K562 treated with DMSO at 1 percent for 12 hours (cell line): ENCODE measurements around the gene KIF6. TPM values are rescaled to one million over a fixed set of nuclear protein-coding genes. Genes with fewer than 3 reads are reported as not detected.

Source experiments
- total RNA-seq: library from RNA; unstranded; fragments of 300-600 nt; gene quantifications from 2 replicates; pipeline ENCODE4 v1.2.3, GENCODE V29; 2022; ENCODE audit not compliant: insufficient read depth

The KIF6 gene
- not detected in 2 replicates for total RNA-seq

DNA sequence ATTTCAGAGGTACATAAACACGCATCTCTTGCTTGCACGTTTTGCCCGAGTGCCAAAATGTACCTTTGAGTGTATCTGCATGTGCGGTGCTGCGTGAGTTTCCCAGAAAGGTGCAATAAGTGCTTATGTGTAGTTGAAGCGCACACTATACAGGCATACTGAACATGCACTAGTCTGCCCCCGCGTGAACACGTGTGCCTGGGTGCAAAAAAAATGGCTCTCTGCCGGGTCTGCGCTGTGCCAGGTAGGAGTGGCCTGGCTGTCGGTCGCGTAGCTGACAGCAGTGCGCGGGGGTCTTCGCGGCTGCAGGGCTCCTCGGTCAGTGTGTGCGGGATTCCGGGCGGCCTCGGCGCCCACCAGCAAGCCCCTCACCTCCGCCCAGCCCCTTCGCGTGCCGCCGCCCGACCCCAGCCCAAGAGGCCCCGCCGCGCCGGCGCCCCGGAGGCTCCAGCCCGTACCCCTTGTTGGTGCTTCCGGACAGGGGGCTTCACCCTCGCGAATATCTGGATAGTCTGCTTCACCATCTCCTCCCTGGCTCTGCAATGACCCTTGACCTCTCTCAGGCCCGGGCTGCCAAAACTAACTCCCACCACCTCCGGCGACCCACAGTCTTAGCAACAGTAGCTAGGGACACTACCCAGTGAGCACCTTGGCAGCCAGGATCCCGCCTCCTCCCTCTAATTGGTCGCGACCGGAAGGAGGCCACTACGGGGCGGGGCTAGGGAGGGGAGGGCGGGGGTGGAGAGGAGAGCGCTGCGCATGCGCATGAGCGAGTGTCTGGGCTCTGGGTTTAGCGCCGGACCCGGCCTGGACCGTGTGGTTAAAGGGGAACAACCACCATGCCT is at the start of gene KIF6:
KIF6 (minus strand) TSS at position 622 of the 845 bp plus-strand sequence; CDS start at position 524, 98 bp downstream.

GRCh38 chr6:39322306-39322850 is 402.8 kb downstream of the KIF6 start, which contains the start of gene KCNK16:
Gene KCNK16, minus strand, starts transcription at chr6:39322702. Its CDS starts 162 bp downstream, at chr6:39322540.

DNA sequence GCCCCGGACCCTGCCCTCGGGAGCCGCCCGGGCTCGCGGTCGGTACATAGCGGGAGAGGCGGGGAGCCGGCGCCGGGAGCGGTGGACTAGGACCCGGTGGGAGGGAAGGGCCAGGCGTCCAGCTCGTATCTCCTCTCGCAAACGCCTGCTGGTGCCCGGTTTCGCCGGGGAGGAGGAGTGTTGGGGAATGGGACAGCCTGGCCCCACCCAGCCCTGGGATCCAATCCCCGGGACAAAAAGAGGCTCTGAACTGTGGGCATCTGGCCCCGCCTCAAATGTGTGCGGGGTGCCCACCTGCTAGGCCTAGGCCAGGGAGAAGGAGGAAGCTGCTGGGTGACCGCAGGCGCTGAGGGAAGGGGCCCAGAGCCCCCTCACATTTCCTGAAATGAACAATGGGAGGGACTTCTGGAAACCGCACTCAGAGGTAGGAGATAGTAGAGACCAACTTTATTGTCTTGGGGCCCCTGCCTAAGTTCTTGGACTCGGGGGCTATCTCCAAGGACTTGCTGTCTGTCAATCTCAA is 410.9 kb downstream of the KIF6 start, which contains the start of gene KCNK17:
KCNK17 (minus strand) TSS at position 147 of the 523 bp plus-strand sequence; CDS start at position 48, 99 bp downstream.

Other genes starting within 250 kb of the KIF6 start
- 0.16 TPM in 1 of 2 replicates, not detected in the other for gene DAAM2, start 67.0 kb upstream of the KIF6 start, total RNA-seq
- gene MOCS1, start 209.1 kb upstream of the KIF6 start, total RNA-seq = 9.6 and 14.1 TPM in 2 replicates